Measurements from ENCODE around the gene CBARP. TPM values are rescaled to one million over a fixed set of nuclear protein-coding genes. Genes with fewer than 3 reads are reported as not detected.
"Not testable (repeated sequence)": the region's sequence is repeated elsewhere in the genome, so short reads cannot be mapped to it uniquely, and the experiment has no call there.

The CBARP gene
- total RNA-seq, 4 donors from 2014 or later: 8.1 to 16.7 (median 13.6) TPM

- intact Hi-C loops (cut with DNase I; ENCODE audit: low total_unique reads): no loop called here
- no peak for DNase-seq (ENCODE audit: low spot score in 2 of 2)
- 78 to 80% methylated on average over 13 of the region's 13 CpGs for WGBS, 2 donors
- TF ChIP-seq POLR2A (IDR thresholded peaks at IDR 0.05): no peak
- no peak for TF ChIP-seq CTCF (IDR thresholded peaks at IDR 0.05)
- no peak overlapping the region for H3K4me3 ChIP-seq (ENCODE audit: low read depth, poor library complexity, severe bottlenecking)
Measured at GRCh38 chr19:1210227-1210538, 27.6 kb downstream of the CBARP start.

- WGBS, 2 donors: 44 to 52% methylated on average over 9 to 10 of the region's 10 CpGs
- DNase-seq (ENCODE audit: low spot score in 2 of 2); intact Hi-C loops (cut with DNase I; ENCODE audit: low total_unique reads); H3K4me3 ChIP-seq (ENCODE audit: low read depth, poor library complexity, severe bottlenecking): not testable (repeated sequence)
Measured at GRCh38 chr19:1208830-1209229, 29.0 kb downstream of the CBARP start.

DNA sequence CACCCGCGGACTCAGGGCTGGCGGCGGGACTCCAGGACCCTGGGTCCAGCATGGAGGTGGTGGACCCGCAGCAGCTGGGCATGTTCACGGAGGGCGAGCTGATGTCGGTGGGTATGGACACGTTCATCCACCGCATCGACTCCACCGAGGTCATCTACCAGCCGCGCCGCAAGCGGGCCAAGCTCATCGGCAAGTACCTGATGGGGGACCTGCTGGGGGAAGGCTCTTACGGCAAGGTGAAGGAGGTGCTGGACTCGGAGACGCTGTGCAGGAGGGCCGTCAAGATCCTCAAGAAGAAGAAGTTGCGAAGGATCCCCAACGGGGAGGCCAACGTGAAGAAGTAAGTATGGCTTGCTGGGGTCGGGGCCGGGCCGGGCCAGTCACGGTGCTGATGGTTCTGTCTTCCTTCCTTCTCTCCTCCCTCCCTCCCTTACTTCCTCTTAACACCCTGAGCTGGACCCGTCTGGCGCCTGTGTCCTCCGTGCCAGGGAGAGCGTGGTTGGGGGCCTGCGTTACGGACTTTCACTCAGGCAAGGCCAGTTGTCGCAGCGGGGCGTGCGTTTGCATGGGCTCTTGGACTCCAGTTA lies 30.8 kb downstream of the CBARP start:
- no peak for DNase-seq (ENCODE audit: low spot score in 2 of 2)
- H3K4me3 ChIP-seq (ENCODE audit: low read depth, poor library complexity, severe bottlenecking): peak overlapping the region; percentile 52
- intact Hi-C loops (cut with DNase I; ENCODE audit: low total_unique reads): no loop called here
- WGBS, 2 donors: 3 to 4% methylated on average over 35 to 38 of the region's 38 CpGs
- TF ChIP-seq CTCF (IDR thresholded peaks at IDR 0.05): no peak
- TF ChIP-seq POLR2A (IDR thresholded peaks at IDR 0.05): no peak

- H3K4me3 ChIP-seq (ENCODE audit: low read depth, poor library complexity, severe bottlenecking): peak overlapping the region; percentile 52
- TF ChIP-seq POLR2A (IDR thresholded peaks at IDR 0.05) (no peak), CTCF (IDR thresholded peaks at IDR 0.05) (no peak)
- intact Hi-C loops (cut with DNase I; ENCODE audit: low total_unique reads): no loop called here
- no peak for DNase-seq (ENCODE audit: low spot score in 2 of 2)
- 1 to 4% methylated on average over 19 to 47 of the region's 78 CpGs for WGBS, 2 donors
Measured at GRCh38 chr19:1206150-1206863, 31.5 kb downstream of the CBARP start.

- 6% methylated on average over 47 to 73 of the region's 114 CpGs for WGBS, 2 donors
- peak; percentile 98 to 100 for DNase-seq (ENCODE audit: low spot score in 2 of 2)
- TF ChIP-seq POLR2A (IDR thresholded peaks at IDR 0.05) (no peak), CTCF (IDR thresholded peaks at IDR 0.05) (no peak)
- intact Hi-C loops (cut with DNase I; ENCODE audit: low total_unique reads): no loop called here
- H3K4me3 ChIP-seq (ENCODE audit: low read depth, poor library complexity, severe bottlenecking): peak within 1 kb of the TSS; percentile 52
Measured at GRCh38 chr19:1205114-1206099, 32.4 kb downstream of the CBARP start, which contains the start of gene STK11. STK11 (plus strand) TSS chr19:1205778; CDS start chr19:1206914, 1,136 bp downstream.

DNA sequence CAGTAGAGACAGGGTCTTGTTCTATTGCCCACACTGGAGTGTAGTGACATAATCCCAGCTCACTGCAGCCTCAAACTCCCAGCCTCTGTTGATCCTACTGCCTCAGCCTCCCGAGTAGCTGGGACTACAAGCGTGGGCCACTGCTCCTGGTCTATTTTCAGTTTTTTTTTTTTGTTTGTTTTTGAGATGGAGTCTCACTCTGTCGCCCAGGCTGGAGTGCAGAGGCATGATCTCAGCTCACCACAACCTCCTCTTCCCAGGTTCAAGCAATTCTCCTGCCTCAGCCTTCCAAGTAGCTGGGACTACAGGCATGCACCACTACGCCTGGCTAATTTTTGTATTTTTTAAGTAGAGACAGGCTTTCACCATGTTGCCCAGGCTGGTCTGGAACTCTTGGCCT lies 37.2 kb downstream of the CBARP start:
- WGBS, 2 donors: 93 to 94% methylated on average over 4 of the region's 4 CpGs
- intact Hi-C loops (cut with DNase I; ENCODE audit: low total_unique reads); DNase-seq (ENCODE audit: low spot score in 2 of 2): not testable (repeated sequence)

More for the DNA sequence above, 37.2 kb downstream of the CBARP start:
- H3K4me3 ChIP-seq (ENCODE audit: low read depth, poor library complexity, severe bottlenecking): not testable (repeated sequence)
